NCI-H187 treated with DMSO at 0.1 percent for 48 hours (cell line): Measurements from ENCODE around the gene SIGLEC7.
A peak's percentile ranks its signal among the peaks of the same experiment; 100 is the strongest.

Experiments used
- DNase-seq: peaks from one replicate; lab custom pipeline; 2025; lab: John Stamatoyannopoulos, UW

Gene SIGLEC7

DNA sequence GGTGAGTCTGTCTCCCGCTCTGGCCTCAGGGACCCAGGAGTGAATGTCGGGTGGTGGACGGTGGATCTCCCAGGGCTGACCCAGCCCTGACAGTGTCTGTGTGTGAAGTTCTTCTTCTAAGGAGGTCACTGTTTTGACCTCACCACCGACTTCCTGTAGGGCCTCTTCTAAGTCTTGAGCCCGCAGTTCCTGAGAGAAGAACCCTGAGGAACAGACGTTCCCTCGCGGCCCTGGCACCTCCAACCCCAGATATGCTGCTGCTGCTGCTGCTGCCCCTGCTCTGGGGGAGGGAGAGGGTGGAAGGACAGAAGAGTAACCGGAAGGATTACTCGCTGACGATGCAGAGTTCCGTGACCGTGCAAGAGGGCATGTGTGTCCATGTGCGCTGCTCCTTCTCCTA is at the start of gene SIGLEC7:
TSS of gene SIGLEC7 (plus strand) at position 183 of the 400 bp plus-strand sequence. CDS start at position 252, 69 bp downstream.
- no peak for DNase-seq

DNA sequence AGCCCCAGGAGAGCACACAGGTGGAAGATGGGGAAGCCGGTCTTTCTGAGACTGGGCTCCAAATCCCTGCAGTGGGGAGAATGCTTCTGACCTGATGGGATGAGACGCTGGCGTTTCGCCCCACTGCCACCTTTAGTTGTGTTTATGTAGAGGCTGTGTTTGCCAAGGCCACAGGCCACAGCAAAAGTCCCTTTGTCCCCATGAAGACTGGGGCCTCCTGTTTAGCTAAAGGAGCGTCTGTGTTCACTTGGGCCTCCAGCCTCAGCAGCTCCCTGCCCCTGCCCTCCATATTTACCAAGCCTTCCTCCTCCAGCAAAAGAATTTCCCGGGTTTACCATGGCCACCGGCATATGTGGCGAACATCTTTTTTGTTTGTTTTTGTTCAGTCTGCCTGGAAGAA is 49.0 kb upstream of the SIGLEC7 start:
- no peak for DNase-seq

DNA sequence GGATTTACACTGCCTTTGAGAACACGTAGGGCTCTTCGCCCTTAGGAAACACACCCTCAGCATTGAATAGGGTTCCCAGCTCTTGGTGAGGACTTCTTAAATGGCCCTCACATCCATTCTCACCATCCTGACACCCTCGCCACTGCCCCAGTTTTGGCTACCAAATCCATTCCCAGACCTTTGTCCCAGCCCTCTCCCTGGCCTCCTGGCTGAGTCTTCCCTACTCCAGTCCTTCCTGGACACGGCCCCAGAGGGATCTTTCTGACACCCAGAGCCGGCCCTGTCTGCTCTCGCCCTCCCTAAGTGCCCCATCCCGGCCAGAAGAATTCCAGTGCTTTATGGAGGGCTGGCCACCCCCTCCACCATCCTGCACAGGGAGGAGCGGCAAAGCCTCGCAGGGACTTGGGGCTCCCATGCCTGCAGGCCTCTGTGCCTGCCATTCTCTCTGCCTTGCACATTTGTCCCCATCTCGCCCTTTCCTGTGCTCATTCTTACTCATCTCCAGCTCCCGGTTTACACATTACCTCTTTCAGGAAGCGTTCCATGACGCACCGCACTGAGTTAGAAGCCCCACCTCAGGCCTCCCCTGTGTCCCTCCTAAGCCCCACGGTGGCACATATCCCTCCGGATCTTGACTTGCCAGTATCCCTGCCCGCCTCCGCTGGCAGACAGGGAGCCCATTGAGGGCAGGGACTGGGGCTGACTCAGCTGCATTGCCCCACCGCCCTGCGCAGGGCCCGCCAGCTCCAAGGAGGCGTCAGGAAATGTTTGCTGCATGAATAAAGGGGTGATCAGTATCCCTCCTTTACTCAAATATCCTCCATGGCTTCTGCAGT is 48.4 kb upstream of the SIGLEC7 start:
- no peak for DNase-seq

DNA sequence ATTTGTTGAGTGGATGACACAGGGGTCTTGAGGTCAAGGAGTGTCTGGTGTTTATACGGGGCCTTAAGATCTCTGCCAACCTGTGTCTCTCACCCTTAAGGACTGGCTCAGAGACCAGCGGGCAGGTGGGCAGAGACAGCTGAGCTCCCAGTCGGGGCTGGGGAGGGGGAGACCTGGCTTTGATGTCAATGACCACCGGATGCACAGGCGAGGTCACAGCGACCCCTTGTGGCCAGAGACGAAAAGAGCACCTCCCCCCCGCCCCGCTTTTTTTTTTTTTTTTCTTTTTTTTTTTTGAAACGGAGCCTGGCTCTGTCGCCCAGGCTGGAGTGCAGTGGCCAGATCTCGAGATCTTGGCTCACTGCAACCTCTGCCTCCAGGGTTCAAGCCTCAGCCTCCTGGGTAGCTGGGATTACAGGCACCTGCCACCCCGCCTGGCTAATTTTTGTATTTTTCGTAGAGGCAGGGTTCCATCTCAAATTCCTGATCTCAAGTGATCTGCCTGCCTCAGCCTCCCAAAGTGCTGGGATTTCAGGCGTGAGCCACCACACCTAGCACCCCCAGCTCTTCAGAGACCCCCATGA is 47.3 kb upstream of the SIGLEC7 start:
- DNase-seq: no peak

GRCh38 chr19:51096473-51097165 is 45.5 kb upstream of the SIGLEC7 start:
- no peak for DNase-seq

DNA sequence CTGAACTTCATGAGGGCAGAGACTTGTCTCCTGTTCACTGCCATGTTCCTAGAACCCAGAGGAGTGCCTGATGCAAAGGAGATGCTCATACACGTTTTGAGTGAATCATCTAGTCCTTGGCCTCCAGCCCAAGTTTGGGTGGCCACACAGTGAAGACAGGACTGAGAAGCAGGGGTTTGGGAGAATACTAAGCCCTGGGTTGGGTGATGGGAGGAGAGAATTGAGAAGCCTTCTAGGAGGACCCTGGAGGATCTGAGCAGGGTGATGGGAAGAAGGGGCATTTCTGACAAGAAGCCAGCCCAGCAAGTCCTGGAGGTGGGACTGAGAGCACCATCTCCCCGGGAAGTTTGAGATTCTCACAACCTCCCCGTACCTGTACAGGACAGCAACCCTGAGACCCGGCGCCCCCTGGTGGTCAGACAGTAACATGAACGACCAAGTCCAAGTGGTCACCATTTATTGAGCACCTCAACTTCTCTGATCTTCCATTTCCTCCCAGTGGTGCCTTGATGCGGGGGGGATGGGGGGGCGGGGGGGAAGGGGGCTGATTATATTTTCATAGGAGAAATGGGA is 44.8 kb upstream of the SIGLEC7 start:
- no peak for DNase-seq

- no peak for DNase-seq
Measured at GRCh38 chr19:51097796-51098195, 44.3 kb upstream of the SIGLEC7 start.

- DNase-seq: no peak
Measured at GRCh38 chr19:51098365-51099046, 43.6 kb upstream of the SIGLEC7 start.

DNA sequence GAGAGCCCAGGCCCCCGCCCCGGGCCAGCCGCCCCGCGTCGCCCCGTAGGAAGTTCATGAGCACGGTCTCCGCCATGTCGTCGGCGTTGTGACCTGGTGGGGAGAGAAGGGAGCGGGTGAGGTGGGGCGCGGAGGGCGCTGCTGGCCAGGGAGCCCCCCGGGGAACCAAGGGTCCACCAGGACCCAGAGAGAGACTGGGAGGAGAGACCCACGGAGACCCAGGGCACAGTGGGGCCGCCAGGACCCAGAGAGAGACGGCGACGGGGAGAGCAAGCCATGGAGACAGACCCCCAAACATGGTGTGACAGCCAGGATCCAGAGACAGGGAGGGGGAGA is 43.1 kb upstream of the SIGLEC7 start:
- no peak for DNase-seq

DNA sequence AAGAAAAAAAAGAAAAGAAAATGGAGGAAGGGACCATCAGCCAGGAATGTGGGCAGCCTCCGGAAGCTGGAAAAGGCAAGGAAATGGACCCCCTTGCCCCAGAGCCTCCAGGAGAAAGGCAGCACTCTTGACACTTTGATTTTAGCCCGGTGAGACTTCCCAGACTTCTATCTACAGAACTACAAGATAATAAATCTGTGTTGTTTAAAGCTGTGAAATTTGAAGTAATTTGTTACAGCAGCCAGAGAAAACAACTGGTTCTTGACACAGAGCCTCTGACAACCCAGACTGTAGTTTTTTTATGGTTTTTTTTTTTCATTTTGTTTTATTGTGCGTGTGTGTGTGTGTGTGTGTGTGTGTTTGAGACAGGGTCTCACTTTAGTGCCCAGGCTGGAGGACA is 41.5 kb upstream of the SIGLEC7 start:
- no peak for DNase-seq

DNA sequence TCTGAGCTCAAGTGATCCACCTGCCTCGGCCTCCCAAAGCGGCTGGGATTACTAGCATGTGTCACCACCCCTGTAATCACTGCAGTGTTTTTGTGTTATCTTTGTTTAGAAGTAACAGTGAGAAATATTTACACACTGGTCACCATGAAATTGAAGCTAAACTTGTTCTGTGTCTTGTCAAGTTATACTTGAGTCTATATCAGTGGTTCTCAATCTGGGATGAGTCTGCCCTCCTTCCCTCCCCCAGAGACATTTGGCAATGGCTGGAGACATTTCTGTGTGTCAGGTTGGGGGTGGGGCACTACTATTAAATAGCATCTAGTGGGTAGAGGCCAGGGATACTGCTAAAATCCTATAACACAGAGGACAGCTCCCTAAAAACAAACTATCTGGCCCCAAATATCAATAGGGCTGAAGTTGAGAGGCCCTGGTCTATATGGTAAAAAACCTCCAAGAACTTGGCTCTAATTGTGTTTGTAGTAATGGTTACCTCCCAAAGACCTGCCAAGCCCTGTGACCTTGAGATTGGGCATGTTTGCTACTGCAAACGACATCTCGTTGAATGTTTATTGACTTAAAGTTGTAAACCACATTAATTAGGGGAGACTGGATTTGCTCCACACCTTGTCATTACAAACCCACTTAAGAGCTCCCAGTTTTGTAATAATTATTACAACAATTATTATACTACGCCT is 40.8 kb upstream of the SIGLEC7 start:
- no peak for DNase-seq

GRCh38 chr19:51102991-51103390 is 39.1 kb upstream of the SIGLEC7 start:
- DNase-seq: no peak

DNA sequence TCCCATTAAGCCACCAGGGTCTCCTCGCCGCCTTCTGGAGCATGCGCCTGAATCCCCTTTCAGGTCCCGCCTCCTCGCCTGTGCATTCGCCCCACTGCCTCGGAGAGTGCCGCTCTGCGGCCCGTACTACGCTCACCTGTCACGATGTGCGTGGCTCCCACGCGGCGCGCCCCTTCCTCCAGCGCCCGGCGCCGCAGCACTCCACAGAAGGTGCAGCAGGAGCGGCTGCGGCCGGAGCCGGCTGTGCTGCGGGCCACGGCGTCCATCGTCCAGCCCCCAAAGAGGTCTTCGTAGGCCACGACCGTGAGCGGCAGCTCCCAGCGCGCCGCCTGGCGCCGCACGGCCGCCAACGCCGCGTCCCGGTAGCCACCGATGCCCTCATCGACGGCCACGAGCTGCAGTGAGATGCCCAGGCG is 38.2 kb upstream of the SIGLEC7 start:
- DNase-seq: no peak

GRCh38 chr19:51107406-51108065 is 34.6 kb upstream of the SIGLEC7 start:
- DNase-seq: no peak

DNA sequence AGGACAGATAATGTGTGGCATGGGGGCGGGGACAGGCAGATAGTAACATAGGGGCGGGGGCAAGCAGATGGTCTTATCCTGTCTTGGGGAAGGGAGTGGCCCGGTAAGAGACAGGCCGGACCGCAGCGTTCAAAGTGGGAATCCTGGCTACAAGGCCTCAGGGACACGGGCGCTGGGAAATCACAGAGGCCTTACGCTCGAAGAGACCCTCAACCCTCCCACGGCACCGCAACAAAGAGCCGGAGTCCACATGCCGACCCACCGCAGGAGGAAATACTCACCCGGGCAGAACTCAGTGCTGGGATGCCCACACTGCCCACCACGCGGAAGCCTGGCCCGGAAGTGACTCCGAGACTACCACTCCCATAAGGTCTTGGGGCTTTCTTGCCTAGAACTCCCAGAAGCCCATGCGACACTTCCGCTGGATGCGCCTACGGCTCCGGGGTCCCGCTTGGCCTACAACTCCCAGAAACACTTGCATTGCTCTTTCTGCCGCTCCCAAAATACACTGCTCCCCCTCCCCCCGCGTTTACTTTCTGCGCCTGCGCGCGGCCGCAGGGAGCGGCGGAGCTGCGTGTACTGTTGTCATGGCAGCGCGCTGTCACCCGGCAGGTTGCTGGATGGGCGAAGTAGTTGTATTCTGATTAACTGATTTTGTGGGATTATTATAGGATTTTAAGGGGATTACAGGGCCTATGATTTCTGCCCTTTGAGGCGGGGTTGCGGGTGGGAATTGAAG is 33.9 kb upstream of the SIGLEC7 start, which contains the start of gene CTU1:
TSS of gene CTU1 (minus strand) at position 344 of the 739 bp plus-strand sequence. CDS start 3,840 bp downstream, outside the sequence.
- peak; percentile 99 for DNase-seq

- DNase-seq: no peak
Measured at GRCh38 chr19:51108805-51109146, 33.3 kb upstream of the SIGLEC7 start.

DNA sequence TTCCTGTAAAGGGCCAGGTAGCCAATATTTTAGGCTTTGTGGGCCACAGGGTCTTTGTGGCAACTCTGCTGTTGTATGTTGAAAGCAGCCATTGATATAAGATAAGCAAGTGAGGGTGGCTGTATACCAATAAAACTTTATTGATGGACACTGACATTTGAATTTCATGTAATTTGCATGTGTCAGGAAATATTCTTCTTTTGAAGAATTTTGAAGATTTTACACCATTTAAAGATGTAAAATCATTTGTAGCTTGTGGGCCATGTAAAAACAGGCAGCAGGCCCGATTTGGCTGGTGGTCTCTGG is 31.5 kb upstream of the SIGLEC7 start:
- no peak for DNase-seq

DNA sequence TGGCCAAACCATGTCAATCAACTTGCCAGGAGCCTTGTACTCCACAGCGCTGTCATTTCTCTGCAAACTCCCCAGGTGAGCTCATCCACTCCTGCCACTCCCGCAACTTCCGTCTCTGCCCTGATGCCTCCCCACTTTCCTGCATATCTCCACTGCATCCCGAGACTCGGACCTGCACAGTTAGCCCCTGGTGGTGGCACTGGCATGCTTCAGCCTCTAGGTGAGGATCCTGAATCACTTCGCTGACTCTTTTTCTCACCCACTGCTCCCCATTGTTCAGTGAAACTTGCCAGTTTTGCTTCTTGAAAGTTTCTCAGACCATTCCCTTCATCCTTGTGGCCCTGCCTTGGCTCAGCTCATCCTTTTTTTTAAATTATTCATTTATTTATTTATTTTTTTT is 30.5 kb upstream of the SIGLEC7 start:
- DNase-seq: no peak

DNA sequence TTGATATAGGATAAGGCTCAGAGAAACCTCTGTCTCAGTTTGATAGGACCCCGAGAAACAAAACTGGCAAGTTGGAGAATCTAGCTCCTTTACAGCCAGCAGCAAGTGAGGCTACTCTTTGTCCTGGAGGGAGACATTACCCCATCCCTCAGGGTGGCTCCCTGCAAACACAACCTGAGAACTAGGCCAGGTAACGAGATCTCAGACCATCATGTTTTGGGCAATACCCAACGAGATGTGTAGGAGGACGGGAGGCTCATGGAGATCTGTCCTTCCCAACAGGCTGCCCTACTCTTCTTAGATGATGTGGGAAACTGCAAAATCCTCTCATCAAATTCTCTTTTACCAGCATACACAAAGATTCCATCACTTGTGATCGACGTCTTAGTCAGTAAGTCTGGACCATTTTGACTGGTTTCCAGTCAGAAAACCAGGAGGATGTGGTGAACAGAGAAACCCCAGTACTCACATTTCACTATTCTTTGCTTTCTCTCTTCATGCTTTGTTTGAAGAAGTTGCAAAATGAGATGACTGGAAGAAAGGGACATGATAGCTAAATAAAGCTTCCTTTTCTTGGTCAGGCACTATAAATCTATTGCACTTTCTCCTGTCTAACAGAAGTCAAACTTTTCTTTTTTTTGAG is 27.9 kb upstream of the SIGLEC7 start:
- no peak for DNase-seq

DNA sequence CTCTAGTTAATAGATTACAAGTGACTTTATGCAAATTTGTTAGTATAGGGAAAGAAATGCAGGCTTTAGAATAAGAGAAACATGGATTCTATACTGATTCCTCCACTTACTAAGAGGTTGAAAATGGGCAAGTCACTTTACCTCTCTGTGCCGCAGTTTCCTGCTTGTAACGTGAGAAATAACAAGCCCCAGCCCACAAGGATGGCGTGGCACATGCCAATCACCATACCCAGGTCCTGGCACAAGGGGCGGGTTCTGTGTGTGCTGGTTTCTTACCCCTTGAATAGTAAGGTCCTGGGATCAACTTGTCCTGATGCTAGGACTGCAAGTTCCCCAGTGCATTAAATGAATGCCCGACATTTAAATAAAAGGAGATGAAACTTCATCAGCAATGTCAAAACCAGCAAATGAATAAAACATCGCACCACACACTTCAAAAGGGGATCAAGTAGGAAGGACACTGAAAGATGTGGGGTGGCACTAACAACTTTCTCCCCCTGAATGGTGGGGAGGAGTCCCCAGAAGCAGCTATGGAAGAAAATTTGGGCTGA is 25.3 kb upstream of the SIGLEC7 start:
- no peak for DNase-seq
